Mammary epithelial cell (primary cell): ENCODE results near the gene C3orf49.

Experiments
- CTCF ChIP-seq, 2 donors: IDR thresholded peaks in 1 of 2; conservative IDR thresholded peaks in 1 of 2; 2 replicates each; pipeline ENCODE4 v1.5.1; 2011 to 2012; ENCODE audit warnings: inconsistent platforms in 2 of 2, low read length in 2 of 2, mild to moderate bottlenecking in 2 of 2, control low read depth in 1 of 2, low read depth in 1 of 2; ENCODE audit not compliant: insufficient read depth in 1 of 2; ENCODE audit errors: extremely low read depth in 1 of 2
- EZH2 ChIP-seq: IDR thresholded peaks from 2 replicates; pipeline ENCODE4 v1.6.1; 2012; ENCODE audit warnings: low read length, inconsistent platforms, borderline replicate concordance

GRCh38 chr3:63841704-63842103, 22.6 kb downstream of the C3orf49 start:
- no peak for TF ChIP-seq CTCF (conservative IDR thresholded peaks at IDR 0.05 in 1 of 2, IDR thresholded peaks at IDR 0.05 in 1 of 2; ENCODE audit: extremely low read depth in 1 of 2, insufficient read depth in 1 of 2, low read depth in 1 of 2, low read length in 2 of 2)
- no peak for TF ChIP-seq EZH2
